HG02852 (cell line): ENCODE measurements around the gene MFAP1.
"Not testable (repeated sequence)": the region's sequence is repeated elsewhere in the genome, so short reads cannot be mapped to it uniquely, and the experiment has no call there.

Experiments
- ATAC-seq: cut with Tn5 transposase; IDR thresholded peaks from one replicate; pipeline ENCODE4 v1.9.1; 2021; ENCODE audit warnings: mild to moderate bottlenecking, moderate library complexity; ENCODE audit not compliant: unreplicated experiment

Gene MFAP1

DNA sequence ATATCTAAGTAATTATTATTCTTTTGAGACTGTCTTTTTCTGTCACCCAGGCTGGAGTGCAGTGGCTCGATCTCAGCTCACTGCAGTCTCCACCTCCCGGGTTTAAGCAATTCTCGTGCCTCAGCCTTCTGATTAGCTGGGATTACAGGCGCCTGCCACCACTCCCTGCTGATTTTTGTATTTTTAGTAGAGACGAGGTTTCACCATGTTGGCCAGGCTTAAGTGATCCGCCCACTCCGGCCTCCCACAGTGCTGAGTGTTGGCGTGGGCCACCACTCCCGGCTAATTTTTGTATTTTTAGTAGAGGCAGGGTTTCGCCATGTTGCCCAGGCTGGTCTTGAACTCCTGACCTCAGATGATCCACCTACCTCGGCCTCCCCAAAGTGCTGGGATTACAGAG is 815 bp upstream of the MFAP1 start:
- not testable (repeated sequence) for ATAC-seq

DNA sequence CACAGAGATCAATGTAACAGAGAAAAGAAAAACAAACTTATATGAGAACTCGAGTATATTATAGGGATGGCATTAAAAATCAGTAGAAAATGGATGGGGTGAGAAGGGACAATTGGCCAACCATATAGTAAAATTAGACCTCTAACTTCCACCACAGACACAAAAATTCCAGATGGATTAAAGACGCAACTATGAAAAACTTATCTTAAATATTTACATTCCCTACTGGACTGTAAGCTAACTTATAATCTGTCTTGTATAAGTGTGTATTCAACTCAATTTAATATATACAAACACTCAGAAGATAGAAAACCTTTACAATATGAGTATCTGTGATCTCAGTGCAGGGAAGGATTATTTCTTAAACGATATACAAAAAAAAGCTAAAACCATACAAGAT is 3.0 kb downstream of the MFAP1 start:
- no peak for ATAC-seq

DNA sequence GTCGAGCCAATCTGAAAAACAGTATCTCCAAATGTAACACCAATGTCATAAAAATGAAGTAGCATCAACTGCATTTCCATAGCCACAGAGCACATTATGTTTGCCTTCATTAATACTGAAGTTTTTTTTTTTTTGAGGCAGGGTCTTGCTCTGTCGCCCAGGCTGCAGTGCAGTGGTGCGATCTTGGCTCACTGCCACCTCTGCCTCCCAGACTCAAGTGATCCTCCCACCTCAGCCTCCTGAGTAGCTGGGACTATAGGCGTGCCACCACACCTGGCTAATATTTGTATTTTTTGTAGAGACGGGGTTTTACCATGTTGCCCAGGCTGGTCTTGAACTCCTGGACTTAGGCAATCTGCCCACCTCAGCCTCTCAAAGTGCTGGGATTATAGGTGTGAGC is 9.4 kb downstream of the MFAP1 start:
- ATAC-seq, result not testable (repeated sequence)

DNA sequence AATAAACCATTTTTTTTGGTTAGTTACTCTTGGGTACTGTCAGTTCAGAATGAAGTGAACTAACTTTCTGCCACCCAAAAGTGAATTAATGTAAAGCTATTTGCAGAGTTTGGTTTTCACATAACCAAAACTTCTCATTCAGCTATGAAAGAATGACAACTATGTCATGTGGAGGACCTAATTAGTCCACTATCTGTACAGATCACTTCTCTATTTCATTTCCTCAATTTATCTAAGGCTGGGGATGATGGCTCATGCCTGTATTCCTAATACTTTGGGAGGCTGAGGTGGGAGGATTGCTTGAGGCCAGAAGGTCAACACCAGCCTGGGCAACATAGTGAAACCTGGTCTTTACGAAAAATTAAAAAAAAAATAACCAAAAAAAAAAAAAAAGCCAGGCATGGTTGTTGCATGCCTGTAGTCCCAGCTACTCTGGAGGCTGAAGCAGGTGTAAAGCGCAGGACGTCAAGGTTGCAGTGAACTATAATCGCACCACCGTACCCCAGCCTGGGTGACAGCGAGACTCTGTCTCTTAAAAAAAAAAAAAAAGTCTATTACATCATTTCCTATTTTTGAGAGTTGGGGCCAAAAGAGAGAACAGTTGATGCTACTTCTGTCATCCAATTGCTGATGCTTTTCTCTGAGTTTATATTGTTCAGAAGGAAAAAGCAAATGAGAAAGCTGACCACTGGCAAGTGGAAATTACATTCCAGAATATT is 15.4 kb downstream of the MFAP1 start:
- ATAC-seq, result no peak

DNA sequence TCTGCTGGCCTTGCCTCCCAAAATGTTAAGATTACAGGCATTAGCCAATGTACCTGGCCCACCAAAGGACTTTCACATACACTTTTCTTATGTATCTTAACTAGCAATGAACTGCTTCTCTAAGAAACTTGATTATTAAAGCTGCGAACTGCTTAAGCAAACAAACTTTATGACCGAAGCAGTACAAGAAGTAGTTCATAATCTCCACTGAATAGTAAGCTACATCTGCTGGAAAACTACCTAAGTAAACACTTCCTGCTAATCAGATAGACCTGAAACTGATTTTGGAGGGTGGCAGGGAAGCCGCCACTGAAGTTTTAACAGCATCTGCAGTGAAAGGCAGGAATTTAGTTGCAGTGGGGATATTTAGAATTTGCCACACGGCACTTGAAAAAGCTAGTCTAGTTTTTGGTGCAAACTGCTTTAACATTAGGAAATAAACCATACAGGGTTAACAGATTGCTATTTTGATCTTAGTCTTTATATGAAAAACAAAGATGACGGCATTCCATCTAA is 16.0 kb downstream of the MFAP1 start:
- ATAC-seq, result no peak

DNA sequence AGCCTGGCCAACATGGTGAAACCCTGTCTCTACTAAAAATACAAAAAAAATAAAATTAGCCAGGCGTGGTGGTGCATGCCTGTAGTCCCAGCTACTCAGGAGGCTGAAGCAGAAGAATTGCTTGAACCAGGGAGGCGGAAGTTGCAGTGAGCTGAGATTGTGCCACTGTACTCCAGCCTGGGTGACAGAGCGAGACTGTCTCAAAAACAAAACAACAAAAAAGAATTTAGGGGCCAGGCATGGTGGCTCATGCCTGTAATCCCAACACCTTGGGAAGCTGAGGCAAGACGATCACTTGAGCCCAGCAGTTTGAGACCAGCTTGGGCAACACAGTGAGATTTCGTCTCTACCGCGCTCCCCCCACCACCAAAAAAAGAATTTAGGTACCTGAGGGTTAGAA is 21.8 kb downstream of the MFAP1 start:
- not testable (repeated sequence) for ATAC-seq

DNA sequence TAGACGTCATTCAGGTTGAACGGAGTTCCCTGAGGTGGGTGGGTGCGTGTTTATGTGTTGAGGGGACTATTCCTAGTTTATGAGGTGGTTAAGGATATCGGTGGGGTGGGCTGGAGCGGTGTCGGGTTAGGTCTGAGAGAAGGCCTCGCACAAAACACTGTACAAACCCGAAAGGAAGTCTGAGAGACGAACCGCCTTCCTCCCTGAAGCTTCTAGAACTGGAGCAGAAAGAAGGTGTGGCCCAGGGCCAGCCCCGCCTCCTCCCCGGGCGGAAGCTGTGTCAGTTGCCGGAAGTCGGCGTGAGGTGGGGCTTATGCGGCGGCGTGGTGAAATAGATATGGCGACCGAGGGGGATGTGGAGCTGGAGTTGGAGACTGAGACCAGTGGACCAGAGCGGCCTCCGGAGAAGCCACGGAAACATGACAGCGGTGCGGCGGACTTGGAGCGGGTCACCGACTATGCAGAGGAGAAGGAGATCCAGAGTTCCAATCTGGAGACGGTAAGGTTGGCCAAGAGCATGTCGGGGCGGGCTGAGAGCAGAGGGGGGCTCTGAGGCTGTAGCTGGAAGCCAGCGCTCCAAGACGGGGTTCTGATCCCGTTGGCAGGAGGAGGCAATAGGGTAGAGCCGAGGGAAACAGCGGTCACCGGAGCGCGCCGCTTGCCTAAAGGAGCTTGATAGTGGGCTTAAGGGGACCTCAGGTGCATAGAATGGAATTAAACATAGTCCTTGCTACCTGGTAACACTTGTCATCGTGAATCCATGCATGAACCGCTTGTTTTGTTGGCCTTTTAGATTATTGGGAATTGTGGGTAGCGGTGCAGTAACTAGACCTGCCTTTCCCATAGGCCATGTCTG is 24.0 kb downstream of the MFAP1 start, which contains the start of gene HYPK:
Gene HYPK (plus strand): TSS at position 314 of the 856 bp plus-strand sequence. CDS start 24 bp downstream, at position 338.
- ATAC-seq, result peak; percentile 93

DNA sequence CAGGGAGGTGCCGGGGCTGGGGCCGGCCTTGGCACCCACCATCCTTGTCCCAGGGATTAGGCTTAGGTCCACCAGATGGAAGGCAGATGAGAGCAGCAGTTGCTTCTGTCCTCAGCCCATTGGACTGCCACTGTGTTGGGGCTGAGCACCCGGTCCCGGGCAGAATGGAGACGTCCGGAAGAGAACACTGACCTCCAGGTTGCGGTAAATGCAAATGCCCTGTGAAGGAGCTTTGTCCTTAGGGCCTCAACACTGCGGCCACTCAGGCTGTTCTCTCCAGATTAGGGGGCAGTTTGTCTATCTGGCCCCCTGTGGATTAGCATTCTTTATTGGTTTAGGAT is 24.6 kb downstream of the MFAP1 start, which contains the start of gene SERINC4:
Gene SERINC4 (minus strand): TSS at position 276 of the 341 bp plus-strand sequence. CDS start 234 bp downstream, at position 42.
- ATAC-seq, result no peak

DNA sequence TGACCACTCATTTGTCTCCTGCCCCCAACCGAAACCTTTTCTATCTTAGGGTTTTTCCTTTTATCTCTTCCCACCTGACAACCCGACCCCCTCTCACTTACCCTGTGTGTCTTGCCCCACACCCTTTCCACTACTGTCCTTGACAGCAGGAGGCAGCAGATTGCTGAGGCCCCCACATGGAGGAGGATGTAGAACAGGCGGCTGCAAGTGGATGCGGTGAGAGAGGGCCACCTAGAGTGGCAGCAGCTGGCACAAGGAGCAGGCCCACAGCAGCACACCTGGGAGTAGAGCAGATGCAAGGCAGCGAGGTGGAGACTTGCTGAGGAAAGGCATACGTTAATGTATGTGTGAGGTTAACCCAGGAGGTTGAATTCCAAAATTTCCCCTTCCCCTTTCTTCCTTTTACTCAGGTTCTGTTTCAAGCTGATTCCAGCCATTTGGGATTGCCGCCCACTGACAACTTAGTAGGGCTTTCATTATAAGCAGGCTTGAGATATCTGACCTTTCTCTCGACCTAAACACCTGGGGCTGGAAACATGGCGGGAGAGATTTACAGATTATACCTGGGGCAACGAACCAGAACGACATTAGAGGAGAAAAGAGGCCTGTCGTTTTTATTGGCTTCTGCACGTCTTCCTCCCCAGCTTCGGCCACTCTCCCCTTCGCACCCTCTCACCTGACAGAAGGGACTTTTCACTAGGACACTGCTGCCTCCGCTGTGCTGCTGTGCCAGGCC is 25.1 kb downstream of the MFAP1 start:
- ATAC-seq, result no peak

DNA sequence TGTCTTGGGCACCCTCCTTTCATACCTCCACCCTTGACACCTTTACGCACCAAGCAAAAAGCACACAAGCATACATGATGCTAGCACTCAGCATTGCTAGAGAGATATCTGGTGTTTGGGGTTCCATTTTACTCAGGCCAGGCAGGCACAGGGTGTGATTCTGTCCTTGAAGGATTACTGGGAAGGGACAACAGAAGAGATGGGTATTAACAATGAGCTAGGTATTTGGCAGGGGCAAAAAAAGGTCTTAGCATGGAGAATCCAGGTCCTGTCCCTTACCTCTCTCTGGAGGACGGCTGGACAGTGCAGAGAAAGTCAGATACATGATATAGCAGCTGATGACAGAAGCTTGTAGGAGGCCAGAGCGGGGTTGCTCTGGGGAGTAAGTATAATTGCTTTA is 27.9 kb downstream of the MFAP1 start:
- no peak for ATAC-seq

DNA sequence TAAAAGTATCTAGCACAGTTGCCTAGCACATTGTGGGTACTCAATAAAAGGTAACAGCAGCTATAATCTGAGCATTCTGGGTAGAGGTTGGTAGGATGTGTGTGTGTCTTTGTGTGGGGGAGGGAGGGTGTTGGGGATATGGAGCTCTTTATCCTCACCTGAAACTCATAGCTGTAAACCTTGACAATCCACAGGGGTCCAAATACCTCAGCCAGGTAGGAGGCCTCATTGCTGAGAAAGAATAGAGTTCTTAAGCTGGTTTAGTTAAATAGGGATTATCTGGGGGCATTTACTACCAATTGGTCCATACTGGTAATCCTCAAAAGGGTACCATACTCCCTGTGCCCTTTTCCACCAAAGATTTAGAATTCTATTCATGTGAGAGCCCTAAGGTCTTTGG is 28.5 kb downstream of the MFAP1 start:
- no peak for ATAC-seq

DNA sequence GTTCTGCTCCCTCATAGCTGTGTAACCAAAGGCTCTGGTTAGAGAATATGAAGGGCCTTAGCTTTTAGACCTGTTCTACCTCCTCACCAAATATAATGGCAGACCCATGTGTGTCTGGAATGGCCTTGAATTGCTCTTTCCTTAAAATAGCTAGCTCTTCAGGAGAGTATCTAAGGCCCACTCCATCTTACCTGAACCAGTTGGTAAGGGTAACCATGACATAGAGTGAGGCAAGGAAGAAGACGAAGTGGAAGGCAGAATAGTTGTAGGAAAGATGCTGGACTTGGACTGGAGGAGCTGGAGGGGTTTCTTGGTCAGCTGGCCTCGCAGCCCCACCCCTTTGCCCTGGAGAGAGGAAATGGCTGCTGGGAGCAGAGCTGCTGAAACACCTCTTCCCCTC is 29.3 kb downstream of the MFAP1 start:
- ATAC-seq, result no peak

DNA sequence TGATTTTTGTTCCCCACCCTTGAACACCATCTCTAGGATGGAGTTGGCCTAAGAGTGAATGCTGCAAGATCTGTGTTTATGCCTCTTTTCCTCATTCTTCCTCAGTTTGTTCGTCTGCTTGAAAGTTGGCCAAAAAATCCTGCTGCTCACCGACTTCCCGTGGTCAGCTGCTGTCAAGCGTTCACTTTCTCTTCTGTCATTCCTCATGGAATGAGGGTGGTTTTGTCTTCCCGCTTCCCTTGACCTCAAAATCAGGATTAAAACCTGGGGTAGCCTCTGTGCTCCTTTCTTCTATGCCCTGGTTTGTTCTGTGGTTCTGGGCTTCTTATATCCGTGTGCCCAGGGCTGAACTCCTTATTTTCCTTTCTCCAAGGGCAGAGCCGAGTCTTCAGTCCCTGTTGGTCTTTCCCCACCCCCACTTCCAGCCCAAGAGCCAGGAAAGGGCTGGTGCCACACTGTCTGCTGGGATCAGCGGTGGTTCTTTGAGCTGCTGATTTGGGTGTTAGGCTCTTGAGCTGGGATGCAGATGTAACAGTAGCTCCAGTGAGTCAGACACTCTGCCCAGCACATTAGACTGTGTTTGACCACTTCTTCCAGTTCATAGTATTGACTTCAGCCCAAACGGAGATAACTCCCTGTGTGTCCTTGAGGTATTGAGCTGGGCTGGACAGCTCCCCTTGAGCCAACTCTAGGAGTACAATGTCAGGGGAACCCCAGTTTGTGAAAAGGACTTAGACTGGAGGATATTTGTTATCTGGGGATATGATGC is 30.0 kb downstream of the MFAP1 start:
- ATAC-seq, result no peak

DNA sequence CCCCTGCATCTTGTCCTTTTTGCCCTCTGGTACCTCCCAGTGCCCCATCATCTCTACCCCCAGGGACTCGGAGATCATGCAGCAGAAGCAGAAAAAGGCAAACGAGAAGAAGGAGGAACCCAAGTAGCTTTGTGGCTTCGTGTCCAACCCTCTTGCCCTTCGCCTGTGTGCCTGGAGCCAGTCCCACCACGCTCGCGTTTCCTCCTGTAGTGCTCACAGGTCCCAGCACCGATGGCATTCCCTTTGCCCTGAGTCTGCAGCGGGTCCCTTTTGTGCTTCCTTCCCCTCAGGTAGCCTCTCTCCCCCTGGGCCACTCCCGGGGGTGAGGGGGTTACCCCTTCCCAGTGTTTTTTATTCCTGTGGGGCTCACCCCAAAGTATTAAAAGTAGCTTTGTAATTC is 30.8 kb downstream of the MFAP1 start:
- ATAC-seq, result no peak

DNA sequence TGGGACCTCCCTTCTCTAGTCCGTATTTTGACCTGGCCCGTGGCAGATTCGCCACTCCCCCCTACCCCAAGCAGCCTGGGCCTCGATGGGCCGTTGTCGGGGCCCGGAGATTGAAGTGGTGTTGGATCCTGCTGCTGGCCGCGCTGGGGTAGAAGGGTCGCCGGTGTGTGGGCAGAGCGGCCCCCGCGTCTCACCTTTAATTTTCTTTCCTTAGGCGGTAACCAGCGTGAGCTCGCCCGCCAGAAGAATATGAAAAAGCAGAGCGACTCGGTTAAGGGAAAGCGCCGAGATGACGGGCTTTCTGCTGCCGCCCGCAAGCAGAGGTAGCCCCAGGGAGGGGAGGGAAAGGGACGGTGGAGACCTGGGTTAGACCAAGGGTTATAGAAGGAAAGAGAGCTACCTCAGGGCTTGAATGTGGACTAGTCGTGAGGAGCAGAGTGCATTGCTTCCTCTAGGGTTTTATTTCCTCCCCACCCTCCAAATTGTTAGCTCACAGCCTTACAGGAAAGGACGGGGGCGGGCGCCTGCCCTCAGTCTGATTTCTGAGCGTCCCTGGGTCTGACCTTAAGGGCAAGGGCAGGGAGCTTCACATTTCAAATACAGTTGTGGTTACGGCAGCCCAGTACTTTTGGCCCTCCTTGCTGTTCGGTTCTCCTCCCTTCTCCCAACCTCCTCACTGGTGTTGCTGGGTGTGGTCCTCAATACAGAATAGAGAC is 31.6 kb downstream of the MFAP1 start:
- no peak for ATAC-seq

DNA sequence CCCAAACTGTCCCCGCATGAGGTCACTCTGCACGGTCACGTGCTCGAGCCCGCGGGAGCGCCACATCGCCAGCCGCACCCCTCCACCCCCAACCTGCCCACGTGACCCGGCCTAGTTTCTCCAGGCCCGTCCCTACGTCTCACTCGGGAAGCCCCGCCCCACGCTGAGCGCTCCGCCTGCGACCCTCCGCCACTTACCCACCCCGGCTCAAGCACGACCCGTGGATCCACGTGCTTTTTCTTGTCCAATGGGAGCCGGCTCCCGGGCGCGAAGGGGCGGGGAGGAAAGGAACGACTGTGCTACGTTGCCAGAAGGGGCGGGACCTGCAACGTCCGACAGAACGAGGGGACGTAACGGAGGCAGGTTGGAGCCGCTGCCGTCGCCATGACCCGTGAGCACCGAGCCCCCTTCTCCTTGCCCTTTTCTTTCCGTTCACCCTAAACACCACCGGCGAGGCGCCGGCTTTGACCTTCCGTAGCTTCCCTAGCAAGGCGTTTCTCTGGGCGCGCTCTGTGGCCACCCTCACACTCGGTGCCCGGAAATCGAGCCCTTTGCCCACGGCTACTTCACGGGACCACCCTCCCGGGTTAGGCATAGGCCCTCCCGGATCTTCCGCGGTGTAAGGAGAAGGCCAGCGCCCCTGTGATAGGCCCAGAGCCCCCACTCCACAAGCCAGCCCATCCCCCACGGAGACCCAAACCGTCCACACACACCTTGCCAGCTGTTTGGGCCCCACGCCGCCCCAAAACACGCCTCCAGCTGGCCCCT is 32.3 kb downstream of the MFAP1 start, which contains the start of gene SERF2:
Gene SERF2 (plus strand): TSS at position 328 of the 768 bp plus-strand sequence. CDS start 57 bp downstream, at position 385.
- ATAC-seq, result peak; percentile 89

DNA sequence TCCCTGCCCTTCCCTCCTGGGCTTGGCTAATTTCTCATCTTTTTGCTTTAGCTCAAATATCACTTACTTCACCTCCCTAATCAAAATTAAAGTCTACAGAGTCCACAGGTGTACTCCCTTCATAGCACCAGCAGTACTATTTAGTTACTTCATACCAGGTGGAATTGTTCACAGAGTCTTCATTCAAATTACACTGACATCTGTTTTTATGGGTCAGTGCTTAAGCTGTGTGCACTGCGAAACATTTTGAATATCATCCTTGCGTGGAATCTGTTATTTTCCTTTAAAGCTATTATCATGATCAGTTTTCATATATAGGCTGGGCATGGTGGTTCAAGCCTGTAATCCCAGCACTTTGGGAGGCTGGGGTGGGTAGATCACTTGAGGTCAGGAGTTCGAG is 35.1 kb downstream of the MFAP1 start:
- ATAC-seq, result no peak

DNA sequence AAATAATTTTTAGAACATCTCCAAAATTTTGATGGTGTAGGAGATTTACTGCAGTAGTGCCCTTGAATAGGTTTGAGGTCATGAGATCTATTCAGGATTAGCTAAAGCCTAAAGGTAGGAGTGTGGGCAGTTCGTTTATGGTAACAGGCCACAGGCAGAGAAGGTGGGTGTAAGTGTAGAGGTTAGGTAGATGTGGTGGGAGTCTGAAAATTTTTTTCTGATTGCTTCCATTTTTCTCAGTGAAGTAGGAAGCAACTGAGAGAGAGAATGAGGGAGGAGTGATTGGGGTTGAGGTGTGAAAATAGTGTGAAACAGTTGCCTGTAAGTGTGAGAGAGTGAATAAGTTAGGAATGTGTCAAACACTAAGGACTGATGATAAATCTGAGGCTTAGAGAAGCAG is 45.5 kb downstream of the MFAP1 start:
- ATAC-seq, result no peak
